ENCODE data around the gene RBMS3. TPM values are rescaled to one million over a fixed set of nuclear protein-coding genes. Genes with fewer than 3 reads are reported as not detected.

The RBMS3 gene
- total and polyA plus RNA-seq, 2 of the 13 experiments (the other 11 are each of a cell fraction or from before 2014, with no cell fraction given) = not detected

- POLR2A ChIA-PET = no interaction called here
- Histone ChIP-seq H3K4me2 (ENCODE audit: low read depth, low read length) (no peak overlapping the region), H3K27me3 (ENCODE audit: control insufficient read depth in 1 of 2, insufficient read depth in 2 of 2, low read length in 2 of 2) (no peaks in the 10 kb centered on the region), H3K36me3 (replicated peaks in 1 of 2; ENCODE audit: control insufficient read depth in 1 of 2, insufficient read depth in 2 of 2, low read length in 2 of 2) (no peaks in the 10 kb centered on the region), H3K9me3 (ENCODE audit: low read length) (no peaks in the 10 kb centered on the region), H3K4me1 (ENCODE audit: insufficient read depth, low read length) (no peaks in the 10 kb centered on the region), H2AFZ (ENCODE audit: low read length) (no peak overlapping the region), H3K9ac (ENCODE audit: insufficient read depth, low read depth, low read length) (no peak overlapping the region), H4K20me1 (ENCODE audit: insufficient read depth, low read length) (no peaks in the 10 kb centered on the region), H3K4me3 (replicated peaks in 1 of 3; ENCODE audit: insufficient read depth in 1 of 3, low read depth in 2 of 3, low read length in 3 of 3) (no peak overlapping the region), H3K79me2 (ENCODE audit: insufficient read depth, low read length) (no peaks in the 10 kb centered on the region), H3K27ac (ENCODE audit: extremely low read length, insufficient read depth, low read length) (no peak overlapping the region)
- in situ Hi-C loops (cut with HindIII; ENCODE audit: extremely low pct_ligation_motif_present, low pct_unique_long_range_greater_than_20kb) (no loop called here), intact Hi-C loops (cut with micrococcal nuclease; ENCODE audit: unreplicated experiment) (no loop called here)
- BruUV-seq (replicated peaks) = no TSS peak
- CTCF ChIA-PET (ENCODE audit: low intra/inter-chr PET ratio, low total read pairs) = no interaction called here
- TF ChIP-seq NFE2L1 (CRISPR knock-in tag; IDR thresholded peaks at IDR 0.05; ENCODE audit: borderline replicate concordance) (no peak), ZFX (CRISPR knock-in tag; IDR thresholded peaks at IDR 0.05; ENCODE audit: low read depth) (no peak)
- DNase-seq (ENCODE audit: low spot score) (no peak), ATAC-seq (no peak), FAIRE-seq (no peak)
- WGBS (ENCODE audit: low lambda C conversion rate) = 20% methylated on average over 8 of the region's 8 CpGs
Measured at GRCh38 chr3:29796808-29797207, 515.9 kb downstream of the RBMS3 start.

- ATAC-seq = no peak
- Histone ChIP-seq H3K27ac (ENCODE audit: extremely low read length, insufficient read depth, low read length) (no peak overlapping the region), H3K27me3 (ENCODE audit: control insufficient read depth in 1 of 2, insufficient read depth in 2 of 2, low read length in 2 of 2) (no peaks in the 10 kb centered on the region), H3K4me3 (replicated peaks in 1 of 3; ENCODE audit: insufficient read depth in 1 of 3, low read depth in 2 of 3, low read length in 3 of 3) (no peak overlapping the region), H3K4me2 (ENCODE audit: low read depth, low read length) (no peak overlapping the region), H2AFZ (ENCODE audit: low read length) (no peak overlapping the region), H3K36me3 (replicated peaks in 1 of 2; ENCODE audit: control insufficient read depth in 1 of 2, insufficient read depth in 2 of 2, low read length in 2 of 2) (no peaks in the 10 kb centered on the region), H3K9me3 (ENCODE audit: low read length) (no peaks in the 10 kb centered on the region), H4K20me1 (ENCODE audit: insufficient read depth, low read length) (no peaks in the 10 kb centered on the region), H3K9ac (ENCODE audit: insufficient read depth, low read depth, low read length) (no peak overlapping the region), H3K79me2 (ENCODE audit: insufficient read depth, low read length) (no peaks in the 10 kb centered on the region), H3K4me1 (ENCODE audit: insufficient read depth, low read length) (peaks cover 6% of the 10 kb centered on the region; the same call in 1 of the 2 replicates)
- CTCF ChIA-PET (ENCODE audit: low intra/inter-chr PET ratio, low total read pairs) = no interaction called here
- TF ChIP-seq BCL6 (CRISPR knock-in tag; IDR thresholded peaks at IDR 0.05) (peak; percentile 65), MLXIP (CRISPR knock-in tag; IDR thresholded peaks at IDR 0.05; ENCODE audit: borderline replicate concordance) (no peak), ZNF432 (CRISPR knock-in tag; IDR thresholded peaks at IDR 0.05; ENCODE audit: borderline replicate concordance) (no peak)
- POLR2A ChIA-PET = no interaction called here
- intact Hi-C loops (cut with micrococcal nuclease; ENCODE audit: unreplicated experiment) = no loop called here
- BruUV-seq (replicated peaks) = no TSS peak
- no peak for FAIRE-seq
- WGBS (ENCODE audit: low lambda C conversion rate) = 0% methylated on average over 4 of the region's 4 CpGs
- in situ Hi-C loops (cut with HindIII; ENCODE audit: extremely low pct_ligation_motif_present, low pct_unique_long_range_greater_than_20kb) = no loop called here
- peak; percentile 1 for DNase-seq (ENCODE audit: low spot score)
Measured at GRCh38 chr3:29802057-29802456, 521.2 kb downstream of the RBMS3 start.
